ENCODE results near the gene WWTR1.

DNA sequence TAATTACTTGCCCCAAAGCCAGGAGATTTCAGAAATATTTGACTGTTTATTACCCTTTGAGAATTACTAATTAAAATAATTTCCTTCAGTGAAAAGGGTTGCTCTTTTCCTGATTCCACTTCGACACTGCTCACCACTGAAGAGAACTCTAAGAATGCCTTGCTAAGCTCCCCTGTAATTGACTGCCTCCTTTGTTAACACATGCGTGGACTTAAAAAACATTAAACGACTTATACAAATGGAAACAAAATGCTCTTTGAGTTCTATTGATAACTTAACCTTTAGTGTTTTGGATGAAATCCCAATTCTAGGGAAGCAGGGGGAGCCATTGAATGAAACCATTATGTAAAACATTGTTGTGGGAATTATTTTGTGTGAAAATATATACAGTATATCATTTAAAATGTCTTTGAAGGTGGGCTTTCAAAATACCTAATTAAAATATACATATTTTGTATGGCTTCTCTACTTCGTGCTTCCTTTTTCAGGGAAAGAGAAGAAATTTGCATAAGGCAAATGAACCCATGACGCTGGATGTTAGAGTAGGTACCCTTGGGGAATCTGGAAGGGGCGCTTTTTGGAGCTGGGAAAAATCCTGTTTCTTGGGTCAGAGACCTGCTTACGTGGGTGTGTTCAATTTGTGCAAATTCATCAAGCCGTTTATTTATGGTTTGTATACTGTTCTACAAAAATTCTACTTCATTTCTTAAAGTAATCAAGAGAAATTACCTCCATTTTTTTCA lies 64.2 kb downstream of the WWTR1 start:
- TF ChIP-seq, protein P1, sequence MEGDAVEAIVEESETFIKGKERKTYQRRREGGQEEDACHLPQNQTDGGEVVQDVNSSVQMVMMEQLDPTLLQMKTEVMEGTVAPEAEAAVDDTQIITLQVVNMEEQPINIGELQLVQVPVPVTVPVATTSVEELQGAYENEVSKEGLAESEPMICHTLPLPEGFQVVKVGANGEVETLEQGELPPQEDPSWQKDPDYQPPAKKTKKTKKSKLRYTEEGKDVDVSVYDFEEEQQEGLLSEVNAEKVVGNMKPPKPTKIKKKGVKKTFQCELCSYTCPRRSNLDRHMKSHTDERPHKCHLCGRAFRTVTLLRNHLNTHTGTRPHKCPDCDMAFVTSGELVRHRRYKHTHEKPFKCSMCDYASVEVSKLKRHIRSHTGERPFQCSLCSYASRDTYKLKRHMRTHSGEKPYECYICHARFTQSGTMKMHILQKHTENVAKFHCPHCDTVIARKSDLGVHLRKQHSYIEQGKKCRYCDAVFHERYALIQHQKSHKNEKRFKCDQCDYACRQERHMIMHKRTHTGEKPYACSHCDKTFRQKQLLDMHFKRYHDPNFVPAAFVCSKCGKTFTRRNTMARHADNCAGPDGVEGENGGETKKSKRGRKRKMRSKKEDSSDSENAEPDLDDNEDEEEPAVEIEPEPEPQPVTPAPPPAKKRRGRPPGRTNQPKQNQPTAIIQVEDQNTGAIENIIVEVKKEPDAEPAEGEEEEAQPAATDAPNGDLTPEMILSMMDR (conservative IDR thresholded peaks at IDR 0.05 in 1 of 2, IDR thresholded peaks at IDR 0.05 in 1 of 2; ENCODE audit: extremely low read depth in 1 of 2, insufficient read depth in 1 of 2, low read depth in 1 of 2, low read length in 2 of 2): no peak
- TF ChIP-seq EZH2 (IDR thresholded peaks at IDR 0.05; ENCODE audit: borderline replicate concordance, low read length): no peak

All from mammary epithelial cell (primary cell).